ENCODE data around the gene INKA1. TPM values are rescaled to one million over a fixed set of nuclear protein-coding genes. Genes with fewer than 3 reads are reported as not detected.
"Not testable (repeated sequence)": the region's sequence is repeated elsewhere in the genome, so short reads cannot be mapped to it uniquely, and the experiment has no call there.

The INKA1 gene
- total RNA-seq, 2 donors from 2014 or later, result 5.6 to 5.9 TPM

DNA sequence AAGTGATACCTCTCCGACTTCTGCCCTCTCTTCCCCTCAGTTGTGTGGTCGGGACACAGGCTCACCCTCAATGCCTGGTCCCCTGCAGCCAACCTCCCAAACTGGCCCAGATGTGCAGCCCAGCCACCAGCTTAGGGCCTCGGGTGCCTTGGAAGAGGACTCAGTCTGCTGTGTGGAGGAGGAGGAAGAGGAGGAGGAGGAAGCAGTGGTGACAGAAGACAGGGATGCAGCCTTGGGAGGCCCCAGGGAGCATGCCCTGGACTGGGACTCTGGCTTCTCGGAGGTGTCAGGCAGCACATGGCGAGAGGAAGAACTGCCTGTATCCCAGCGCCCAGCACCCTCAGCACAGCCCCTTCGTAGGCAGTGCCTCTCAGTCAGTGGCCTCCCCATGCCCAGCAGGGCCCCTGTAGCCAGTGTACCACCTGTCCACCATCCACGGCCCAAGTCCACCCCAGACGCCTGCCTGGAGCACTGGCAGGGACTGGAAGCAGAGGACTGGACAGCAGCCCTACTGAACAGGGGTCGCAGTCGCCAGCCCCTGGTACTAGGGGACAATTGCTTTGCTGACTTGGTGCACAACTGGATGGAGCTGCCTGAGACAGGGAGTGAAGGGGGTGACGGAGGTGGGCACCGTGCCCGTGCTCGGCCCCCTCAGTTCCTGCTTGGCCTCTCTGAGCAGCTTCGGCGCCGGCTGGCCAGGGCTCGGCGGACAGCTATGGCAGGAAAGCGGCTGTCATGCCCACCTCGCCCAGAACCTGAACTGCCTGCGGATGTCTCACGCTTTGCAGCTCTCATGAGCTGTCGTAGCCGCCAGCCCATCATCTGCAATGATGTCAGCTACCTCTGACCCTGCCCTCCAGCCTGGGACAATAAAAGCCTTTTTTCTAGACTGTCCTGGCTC, 1.3 kb downstream of the INKA1 start:
- no peak for DNase-seq (ENCODE audit: low spot score)
- intact Hi-C loops (cut with DNase I), result loop anchor here in 1 of 2 donors (2.0 to 5.0 kb wide), 2 partner anchors 36 to 103 kb away; no protein-coding TSS in a partner anchor

DNA sequence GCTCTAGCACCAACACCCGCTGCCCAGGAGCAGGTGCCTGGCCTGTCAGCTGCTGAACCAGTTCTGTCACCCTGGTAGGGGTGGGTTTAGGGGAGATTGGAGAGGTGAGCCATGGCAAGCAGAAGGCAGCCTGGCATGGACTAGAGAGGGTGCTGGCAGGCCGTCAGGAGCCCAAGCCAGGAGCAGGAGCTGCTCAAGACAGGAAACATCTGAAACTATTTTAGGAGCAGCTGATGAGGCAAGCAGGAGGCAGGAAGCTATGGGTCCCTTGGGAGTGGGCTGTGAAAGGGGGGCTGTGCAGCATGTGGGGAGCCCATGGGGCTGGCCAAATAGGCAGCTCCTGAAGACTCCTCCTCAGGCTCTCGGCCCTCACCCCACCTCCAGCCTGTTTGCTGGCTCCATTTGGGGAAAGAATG, 2.3 kb downstream of the INKA1 start:
- DNase-seq (ENCODE audit: low spot score), result peak; percentile 90
- intact Hi-C loops (cut with DNase I), result loop anchor here in 1 of 2 donors (2.0 kb wide), 1 partner anchor 35 kb away; no protein-coding TSS in a partner anchor

DNA sequence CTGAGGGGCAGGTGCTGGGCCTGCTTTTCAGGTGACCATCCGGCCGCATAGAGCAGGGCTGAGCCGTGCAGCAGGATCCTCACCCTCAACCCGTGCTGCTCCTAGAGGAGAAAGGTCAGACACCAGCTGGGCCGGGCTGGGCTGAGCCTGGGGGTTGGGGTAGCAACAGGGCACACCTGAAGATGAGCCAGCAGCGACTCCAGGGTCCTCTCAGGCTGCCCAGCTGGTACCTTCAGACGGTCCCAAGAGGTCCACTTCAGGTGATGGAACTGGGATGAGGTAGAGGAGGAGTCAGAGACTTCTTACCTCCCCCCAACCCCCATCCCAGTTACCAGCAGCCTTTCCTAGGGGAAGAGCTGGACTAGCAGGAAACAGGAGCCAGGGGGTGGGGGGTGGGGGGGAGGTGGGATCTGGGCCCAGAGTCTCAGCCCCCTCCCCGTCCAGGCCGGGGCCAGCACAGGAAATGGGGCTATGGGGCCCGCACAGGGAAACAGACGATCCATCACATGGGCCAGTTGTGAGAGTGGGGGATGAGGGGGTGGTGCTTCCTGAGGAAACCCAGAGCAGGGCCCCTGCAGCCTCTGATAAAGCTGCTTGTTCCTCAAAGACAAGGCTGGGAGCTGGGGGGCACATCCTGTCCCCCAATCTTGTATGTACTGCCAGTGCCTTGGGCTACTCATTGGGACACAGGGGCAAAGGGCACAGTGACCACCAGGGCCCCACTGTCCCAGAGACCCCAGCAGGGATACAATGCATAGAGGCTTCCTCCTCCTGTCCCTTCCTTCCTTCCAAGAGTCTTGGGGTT, 3.0 kb downstream of the INKA1 start:
- DNase-seq (ENCODE audit: low spot score), result no peak
- intact Hi-C loops (cut with DNase I), result loop anchor here (2.0 kb wide), 2 partner anchors 33 to 35 kb away; no protein-coding TSS in a partner anchor

DNA sequence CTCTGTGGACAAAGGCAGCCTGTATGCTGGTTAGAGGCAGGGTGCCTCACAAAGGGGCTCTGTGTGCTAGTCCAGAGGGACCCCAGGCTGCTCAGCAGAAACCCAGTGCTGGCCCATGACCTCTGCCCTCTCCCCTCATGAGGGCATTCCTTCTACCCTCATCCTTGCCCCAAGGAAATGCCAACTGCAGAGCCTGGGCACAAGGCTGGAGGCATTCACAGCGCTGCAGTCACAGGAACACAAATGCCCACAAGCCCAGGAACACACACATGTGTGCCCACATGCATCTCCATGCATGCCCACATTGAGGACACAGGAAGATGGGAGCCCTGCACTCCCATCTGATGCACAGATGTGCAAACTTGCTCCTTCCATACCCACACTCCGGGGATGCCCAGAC, 3.8 kb downstream of the INKA1 start:
- no peak for DNase-seq (ENCODE audit: low spot score)
- intact Hi-C loops (cut with DNase I), result loop anchor here in 1 of 2 donors (2.0 kb wide), 1 partner anchor 32 kb away; no protein-coding TSS in a partner anchor

DNA sequence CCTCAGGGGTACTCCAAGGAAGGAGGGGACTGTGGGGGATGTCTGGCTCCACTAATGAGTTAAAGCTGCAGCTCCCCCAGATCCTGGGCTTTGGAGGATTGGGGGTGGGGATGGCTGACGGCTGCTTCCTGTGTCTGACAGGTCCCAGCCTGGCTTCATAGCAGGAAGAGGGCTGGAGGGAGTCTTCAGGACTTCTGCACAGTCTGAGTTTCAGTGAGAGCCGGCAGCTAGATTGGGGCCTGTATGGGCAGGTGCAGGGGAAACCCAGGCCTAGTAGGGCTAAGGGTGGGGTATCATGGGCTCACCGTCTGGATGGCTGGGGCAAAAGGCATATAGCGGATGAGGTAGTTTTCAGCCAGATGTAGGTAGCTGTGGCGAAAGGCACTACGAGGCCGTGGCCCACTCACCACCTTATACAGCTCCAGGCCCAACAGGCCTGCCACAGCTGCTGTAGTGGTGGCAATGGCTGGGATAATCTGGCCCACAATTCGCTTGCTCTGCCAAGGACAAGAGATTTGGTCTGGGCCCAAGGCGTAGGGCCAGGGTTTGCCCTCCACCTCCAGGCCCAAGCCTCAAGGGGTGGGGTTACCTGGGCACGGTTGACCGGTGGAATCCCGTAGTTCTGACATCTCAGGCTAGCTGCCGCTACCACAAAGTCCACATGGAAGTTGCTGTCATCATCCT, 4.5 kb downstream of the INKA1 start:
- intact Hi-C loops (cut with DNase I), result loop anchor here in 1 of 2 donors (2.0 kb wide), 1 partner anchor 31 kb away; no protein-coding TSS in a partner anchor
- no peak for DNase-seq (ENCODE audit: low spot score)

DNA sequence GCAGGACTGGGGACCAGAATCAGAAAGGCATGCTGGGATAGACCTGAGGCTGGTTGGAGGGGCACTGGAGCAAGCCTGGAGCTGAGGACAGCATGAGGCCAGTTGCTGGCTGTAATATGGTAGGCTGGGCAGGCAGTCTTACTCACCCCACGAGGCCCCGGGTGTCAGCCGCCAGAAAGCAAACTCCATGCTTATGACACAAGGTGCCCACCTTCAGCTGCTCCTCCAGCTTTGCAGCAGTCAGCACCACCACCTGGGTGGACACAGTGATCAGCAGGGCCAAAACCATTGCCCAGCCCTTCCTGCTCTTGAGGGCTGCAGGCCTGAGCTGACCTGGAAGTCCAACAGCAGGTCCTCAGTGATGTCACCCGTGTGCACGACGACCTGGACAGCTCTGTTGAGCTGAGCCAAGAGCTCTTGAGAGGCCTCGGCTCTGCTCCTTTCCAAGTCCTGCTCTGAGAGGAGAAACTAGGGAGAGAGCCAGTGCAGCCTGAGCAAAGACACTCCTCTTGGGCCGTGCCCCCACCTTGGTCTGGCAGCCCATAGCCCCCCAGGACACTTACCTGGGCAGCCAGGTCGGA, 9.9 kb downstream of the INKA1 start:
- DNase-seq (ENCODE audit: low spot score), result no peak
- intact Hi-C loops (cut with DNase I), result loop anchor here in 1 of 2 donors (10.0 kb wide), 1 partner anchor 1918 kb away; no protein-coding TSS in a partner anchor

DNA sequence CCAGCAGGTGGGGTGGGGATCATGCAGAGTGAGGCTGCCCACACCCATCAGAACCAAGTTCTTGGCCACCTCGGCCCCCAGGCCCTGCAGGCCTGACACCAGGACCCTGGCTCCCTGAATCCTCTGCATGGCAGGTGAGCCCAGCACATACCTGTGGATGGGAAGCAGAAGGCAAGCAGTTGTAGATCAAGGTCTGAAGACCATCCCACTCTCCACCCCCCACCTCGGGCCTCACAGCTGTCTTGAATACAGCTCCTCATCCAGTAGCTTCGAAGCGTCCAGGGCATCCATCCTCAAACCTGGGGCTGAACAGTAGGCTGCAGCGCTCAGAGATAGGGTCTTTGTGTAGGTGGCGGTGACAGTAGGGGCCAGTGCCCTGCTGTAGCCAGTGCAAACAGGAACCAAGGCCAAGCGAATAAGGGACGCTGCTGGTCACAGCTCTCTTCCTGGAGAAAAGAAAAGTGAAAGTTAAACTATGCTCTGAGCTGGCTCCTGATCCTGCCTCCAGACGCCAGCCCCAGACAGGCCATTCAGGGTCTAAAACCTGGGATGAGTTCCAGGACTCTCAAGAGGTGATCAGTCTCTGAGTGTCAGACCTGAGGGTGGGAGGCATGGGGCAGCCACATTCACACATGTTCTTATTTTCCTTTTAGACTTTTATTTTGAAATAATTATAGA, 10.6 kb downstream of the INKA1 start, which contains the start of gene UBA7:
Gene UBA7 (minus strand): TSS at position 457 of the 678 bp plus-strand sequence. CDS start 166 bp downstream, at position 291.
- no peak for DNase-seq (ENCODE audit: low spot score)
- intact Hi-C loops (cut with DNase I), result loop anchor here in 1 of 2 donors (10.0 kb wide), 1 partner anchor 1919 kb away; no protein-coding TSS in a partner anchor

DNA sequence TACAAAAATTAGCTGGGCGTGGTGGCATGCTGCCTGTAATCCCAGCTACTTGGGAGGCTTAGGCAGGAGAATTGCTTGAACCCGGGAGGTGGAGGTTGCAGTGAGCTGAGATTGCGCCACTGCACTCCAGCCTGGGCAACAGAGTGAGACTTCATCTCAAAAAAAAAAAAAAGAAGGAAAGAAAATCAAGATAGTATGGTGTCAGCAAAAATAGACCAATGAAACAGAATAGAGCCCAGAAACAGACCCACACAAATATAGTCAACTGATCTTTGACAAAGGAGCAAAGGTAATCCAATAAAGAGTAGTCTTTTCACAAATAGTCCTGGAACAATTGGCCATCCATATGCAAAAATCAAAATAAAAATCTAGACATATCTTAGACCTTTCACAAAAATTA, 20.1 kb downstream of the INKA1 start:
- DNase-seq (ENCODE audit: low spot score); intact Hi-C loops (cut with DNase I): not testable (repeated sequence)

DNA sequence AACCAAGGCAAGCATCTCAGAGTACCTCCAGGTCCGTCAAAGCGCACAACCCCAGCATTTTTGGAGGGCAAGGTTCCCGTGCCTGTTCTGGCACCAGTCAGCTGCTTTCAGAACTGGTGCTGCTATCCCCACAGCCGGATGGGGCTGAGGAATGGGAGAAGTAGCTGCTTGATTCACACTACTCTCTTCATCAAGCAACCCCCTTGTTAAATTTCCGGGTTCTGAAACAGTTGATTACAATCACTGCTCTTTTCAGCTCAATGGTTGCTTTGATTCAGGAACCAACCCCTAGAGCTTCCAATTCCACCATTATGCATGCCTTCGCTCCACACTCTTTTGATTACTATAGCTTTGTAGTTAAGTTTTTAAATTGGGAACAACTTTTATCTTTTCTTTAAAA, 23.0 kb downstream of the INKA1 start:
- intact Hi-C loops (cut with DNase I), result no loop called here
- no peak for DNase-seq (ENCODE audit: low spot score)

DNA sequence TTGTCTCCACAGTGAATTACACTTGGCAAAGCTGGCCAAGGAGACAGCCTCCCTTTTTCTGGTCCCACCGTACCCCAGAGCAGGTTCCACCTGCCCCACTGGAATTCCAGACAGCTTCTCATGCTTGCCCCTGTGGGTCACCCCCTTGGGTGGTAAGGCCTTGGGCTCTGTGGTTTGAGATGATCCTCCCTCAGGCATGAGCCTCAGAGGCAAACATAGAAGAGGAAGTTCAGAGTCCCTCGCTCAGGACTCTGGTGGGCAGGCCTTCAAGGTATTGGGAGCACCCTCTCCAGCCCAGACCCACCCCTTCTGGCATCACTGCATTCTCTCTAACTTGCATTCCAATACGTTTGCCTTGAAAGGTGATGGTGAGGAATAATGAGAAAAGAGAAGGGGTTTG, 28.3 kb downstream of the INKA1 start:
- no peak for DNase-seq (ENCODE audit: low spot score)
- intact Hi-C loops (cut with DNase I), result no loop called here

DNA sequence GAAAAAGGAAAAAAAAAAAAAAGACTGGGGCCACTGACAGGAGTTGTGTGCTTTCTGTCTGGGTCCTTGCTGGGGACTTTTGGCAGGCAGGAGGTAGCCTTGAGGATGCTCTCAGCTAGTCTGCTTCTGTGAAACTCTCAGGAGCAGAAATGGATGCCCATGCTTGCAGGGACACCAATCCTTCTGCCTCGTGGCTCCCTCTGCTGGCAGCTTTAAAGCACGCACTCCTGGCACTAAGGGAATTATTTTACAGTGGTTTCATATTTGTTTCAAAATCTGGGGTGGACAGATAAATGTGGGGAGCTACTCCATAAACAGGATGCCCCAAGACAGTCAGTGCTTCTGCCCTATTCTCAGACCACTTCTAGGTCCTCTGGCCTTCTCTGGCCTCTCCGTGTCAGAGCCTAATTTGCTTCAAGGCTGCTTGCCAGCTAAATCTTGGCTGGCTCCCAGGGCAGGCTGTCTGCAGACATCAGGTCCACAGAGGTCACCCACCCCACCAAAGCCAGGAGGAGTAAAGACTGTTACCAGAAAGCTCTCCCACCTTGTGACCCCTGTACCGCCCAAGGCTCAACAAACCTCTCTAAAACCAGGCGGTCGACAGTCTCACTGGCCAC, 36.2 kb downstream of the INKA1 start:
- intact Hi-C loops (cut with DNase I), result loop anchor here in 1 of 2 donors (2.0 kb wide), 1 partner anchor 32 kb away; no protein-coding TSS in a partner anchor
- peak; percentile 94 for DNase-seq (ENCODE audit: low spot score)

DNA sequence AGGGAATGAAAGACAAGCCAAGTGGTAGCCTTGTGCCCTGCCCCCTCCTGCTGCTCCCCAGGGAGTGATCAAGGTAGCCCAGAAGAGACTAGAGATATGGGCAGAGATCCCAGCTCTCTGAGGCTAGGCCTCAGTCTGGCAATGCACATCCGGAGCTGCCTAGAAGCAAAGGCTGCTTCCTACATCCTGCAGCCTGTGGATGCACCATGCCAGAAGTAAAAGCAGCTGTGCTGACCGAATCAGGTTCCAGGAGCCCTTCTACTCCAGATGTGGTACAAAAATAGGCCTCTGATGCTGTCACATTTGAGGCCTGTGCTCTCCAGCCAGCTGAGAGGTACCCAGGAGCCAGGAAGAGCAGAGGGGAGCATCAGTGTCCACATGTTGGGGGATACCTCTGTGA, 37.3 kb downstream of the INKA1 start:
- DNase-seq (ENCODE audit: low spot score), result no peak
- intact Hi-C loops (cut with DNase I), result loop anchor here in 1 of 2 donors (2.0 to 5.0 kb wide), 2 partner anchors 36 to 138 kb away; no protein-coding TSS in a partner anchor

DNA sequence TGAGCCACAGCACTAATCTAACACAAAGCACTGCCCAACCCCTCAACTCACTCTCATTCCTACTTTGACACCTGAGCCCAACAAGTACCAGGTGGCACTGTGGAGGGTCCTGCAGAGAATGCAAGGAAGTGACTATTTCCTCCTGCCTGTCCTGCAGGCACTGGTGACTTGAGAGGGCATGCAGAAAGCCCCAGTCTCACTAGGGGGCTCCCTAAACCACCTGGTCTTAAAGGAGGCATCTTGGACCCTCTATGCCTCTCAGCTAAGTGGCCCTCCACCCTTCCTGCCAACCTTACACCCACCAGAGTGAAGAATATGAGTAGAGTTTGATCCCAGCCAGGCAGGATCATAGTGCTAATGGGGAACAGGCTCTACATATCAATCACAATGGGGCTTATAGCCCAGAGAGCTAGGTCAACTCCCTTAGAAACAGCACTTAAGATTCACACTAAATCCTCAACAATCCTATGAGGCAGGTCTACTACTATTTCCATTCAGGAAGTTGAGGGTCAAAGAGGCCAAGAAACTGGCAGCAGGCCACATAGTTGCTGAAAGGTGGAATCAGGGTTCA, 38.1 kb downstream of the INKA1 start:
- intact Hi-C loops (cut with DNase I), result loop anchor here in 1 of 2 donors (2.0 to 5.0 kb wide), 2 partner anchors 36 to 139 kb away; no protein-coding TSS in a partner anchor
- DNase-seq (ENCODE audit: low spot score), result no peak

DNA sequence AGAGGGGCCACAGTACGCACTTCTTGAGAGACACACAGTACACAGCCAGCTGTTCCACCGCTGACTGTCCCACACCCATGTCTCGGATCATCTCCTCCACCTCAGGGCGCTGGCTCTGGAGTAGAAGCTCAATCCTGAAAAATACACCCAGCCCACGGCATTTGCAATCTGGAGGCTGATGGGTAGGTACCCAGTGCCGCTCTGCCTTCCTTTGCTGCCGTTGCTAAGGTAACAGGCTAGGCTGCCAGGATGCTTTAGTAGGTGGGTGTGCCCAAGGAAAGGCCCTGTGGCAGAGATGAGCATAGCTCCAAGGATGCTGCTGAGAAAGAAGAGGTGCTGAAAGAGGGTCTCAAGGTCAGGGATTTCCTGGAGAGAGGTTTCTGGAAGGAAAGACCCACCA, 38.7 kb downstream of the INKA1 start:
- DNase-seq (ENCODE audit: low spot score), result no peak
- intact Hi-C loops (cut with DNase I), result loop anchor here in 1 of 2 donors (2.0 to 5.0 kb wide), 2 partner anchors 37 to 140 kb away; no protein-coding TSS in a partner anchor

DNA sequence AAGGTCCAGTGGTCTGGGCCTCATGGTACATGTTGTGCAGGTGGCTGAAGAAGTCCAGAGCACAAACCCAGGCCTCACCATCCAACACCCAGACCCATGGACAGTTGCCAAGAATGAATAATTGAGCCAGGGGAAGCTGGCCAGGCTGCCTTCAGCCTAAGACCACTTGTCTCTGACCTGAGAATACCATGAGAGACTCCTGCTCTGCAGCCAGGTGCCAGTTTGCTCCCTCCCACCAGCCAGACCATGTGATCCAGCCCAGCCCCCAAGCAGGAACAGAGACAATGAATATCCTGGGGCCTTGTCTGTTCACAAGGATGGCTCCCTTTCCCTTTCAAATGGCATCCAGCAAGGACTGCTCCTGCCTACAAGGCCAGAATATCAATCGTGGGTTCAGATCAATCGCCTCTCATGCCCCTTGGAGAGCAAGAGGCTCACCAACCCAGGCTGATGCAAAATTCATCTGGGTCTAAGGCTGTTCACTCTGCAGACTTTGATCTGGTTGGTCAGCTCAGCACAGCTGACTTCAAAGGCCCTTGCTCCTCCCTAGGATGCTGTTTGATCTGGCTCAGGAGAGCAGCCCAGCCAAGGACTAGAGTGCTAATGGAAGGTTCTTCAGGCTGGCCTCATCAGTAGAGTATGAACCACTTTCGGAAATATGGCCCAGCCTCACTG, 39.9 kb downstream of the INKA1 start:
- intact Hi-C loops (cut with DNase I), result loop anchor here in 1 of 2 donors (5.0 kb wide), 1 partner anchor 141 kb away; no protein-coding TSS in a partner anchor
- DNase-seq (ENCODE audit: low spot score), result no peak

DNA sequence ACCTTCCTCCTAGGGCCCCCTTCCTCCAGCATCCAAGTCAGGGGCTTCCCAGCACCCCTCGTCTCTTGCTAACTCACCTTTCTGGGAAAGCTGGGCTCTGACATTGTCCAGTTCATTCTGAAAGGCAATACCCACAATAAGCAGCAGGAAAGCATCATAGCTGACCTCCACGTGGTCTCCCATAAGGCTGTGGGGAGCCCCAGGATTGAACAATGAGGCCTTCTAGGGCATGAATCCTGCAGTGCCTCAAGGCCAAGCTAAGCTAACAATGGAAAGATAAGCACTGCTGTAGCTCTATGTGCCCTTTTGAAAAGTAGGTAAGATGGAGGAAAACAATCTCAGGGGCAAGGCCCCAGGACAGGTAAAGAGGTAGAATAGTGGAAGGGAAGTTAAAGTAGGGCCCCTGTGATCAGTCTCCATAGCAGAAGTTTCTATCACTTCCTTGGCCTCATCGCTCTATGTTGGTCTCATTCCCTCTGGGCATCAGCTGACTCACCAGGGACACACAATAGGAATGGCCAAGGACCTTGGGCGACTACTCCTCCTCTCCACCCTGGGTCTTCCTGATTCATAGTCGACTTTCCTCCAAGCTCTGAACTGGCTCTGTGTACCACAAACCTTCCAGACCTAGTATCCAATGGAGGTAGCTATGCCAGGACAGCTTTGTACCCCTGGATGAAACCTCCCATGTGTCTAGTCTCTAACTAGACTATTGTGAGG, 41.6 kb downstream of the INKA1 start:
- intact Hi-C loops (cut with DNase I), result loop anchor here in 1 of 2 donors (5.0 kb wide), 1 partner anchor 142 kb away; no protein-coding TSS in a partner anchor
- DNase-seq (ENCODE audit: low spot score), result no peak

Data from posterior vena cava (tissue), 2 donors.